Stimulated activated effector memory CD8-positive, alpha-beta T cell treated with anti-CD3 and anti-CD28 coated beads, Interleukin-12 subunit alpha, Interleukin-12 subunit beta, amount 100 ng/mL, for 72 hours (primary cell): ENCODE results near the gene CCNI2.
A peak's percentile ranks its signal among the peaks of the same experiment; 100 is the strongest.

Experiments
- ATAC-seq: fragments of 150-1000 bp; cut with Tn5 transposase; 2 replicates; pipeline ENCODE4 v1.10.0; 2021
- DNase-seq, 2 donors: peaks; one replicate each; pipeline ENCODE4 v3.0.0; 2021 to 2022; ENCODE audit warnings: low spot score in 2 of 2
- H3K27ac Mint-ChIP-seq: one replicate; pipeline ENCODE4 v1.8.0; 2022; ENCODE audit warnings: mild to moderate bottlenecking, mixed read lengths
- H3K36me3 Mint-ChIP-seq: one replicate; pipeline ENCODE4 v1.8.0; 2022; ENCODE audit warnings: mild to moderate bottlenecking, mixed read lengths
- H3K4me1 Mint-ChIP-seq: one replicate; pipeline ENCODE4 v1.8.0; 2022; ENCODE audit warnings: mixed read lengths
- H3K4me3 Mint-ChIP-seq: one replicate; pipeline ENCODE4 v1.8.0; 2022; ENCODE audit warnings: mild to moderate bottlenecking, mixed read lengths
- H3K9me3 Mint-ChIP-seq: one replicate; pipeline ENCODE4 v1.8.0; 2022; ENCODE audit warnings: mixed read lengths

The CCNI2 gene

DNA sequence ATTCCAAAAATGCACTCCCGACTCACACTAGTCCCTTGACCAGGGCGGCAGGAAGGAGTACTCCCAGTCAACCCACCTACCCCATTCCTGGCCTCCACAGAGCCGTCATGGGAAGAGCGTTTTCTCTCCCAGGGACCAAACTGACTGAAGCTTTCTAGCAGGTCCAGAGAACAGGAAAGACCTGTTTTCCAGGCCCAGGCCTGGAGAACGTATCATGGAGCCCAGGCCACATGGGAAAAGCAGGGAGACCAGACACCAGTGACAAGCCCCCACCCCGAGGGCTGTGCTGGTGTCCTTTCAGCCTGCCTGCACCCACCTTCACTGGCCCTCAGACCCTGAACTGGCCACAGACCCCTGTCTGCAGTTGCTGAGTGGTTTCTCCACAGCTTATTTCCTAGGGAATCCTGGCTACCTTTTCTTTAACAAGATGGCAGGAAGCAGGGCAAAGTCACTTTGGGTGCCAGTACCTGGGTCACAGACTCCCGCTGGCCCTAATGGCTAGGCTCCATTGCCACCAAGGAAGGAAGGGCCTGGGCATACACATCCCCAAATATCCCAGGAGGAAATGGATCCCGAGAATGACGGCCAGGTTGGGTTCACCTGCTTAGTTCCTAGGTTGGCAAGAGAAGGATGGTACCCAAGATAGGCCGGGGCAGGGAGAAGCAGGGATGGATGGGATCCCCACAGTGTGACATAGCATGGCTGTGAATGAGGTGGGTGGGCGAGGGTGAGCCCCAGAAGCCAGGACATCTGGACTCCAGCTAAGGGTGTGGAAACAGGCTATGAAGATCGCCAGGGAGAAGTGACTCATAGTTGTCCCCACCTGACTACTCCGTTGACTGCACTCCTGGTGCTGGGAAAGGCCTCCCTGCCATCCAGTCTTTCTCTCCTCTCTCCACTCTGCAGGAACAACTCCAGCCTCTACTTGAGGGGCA is 12.2 kb downstream of the CCNI2 start:
- Mint-ChIP-seq H3K9me3 (no peaks in the 10 kb centered on the region), H3K27ac (no peak overlapping the region), H3K36me3 (peaks cover 34% of the 10 kb centered on the region), H3K4me3 (no peak overlapping the region), H3K4me1 (peaks cover 10% of the 10 kb centered on the region)
- ATAC-seq (no peak), DNase-seq (no peak)

GRCh38 chr5:132760049-132760420 is 12.8 kb downstream of the CCNI2 start:
- H3K27ac Mint-ChIP-seq, result peak overlapping the region; percentile 83
- ATAC-seq (no peak), DNase-seq (no peak)
- H3K9me3 Mint-ChIP-seq, result no peaks in the 10 kb centered on the region
- H3K36me3 Mint-ChIP-seq, result peaks cover 32% of the 10 kb centered on the region
- no peak overlapping the region for H3K4me3 Mint-ChIP-seq
- peaks cover 4% of the 10 kb centered on the region for H3K4me1 Mint-ChIP-seq

- Mint-ChIP-seq H3K9me3 (no peaks in the 10 kb centered on the region), H3K27ac (peak overlapping the region; percentile 83), H3K4me3 (no peak overlapping the region), H3K4me1 (no peaks in the 10 kb centered on the region), H3K36me3 (peaks cover 32% of the 10 kb centered on the region)
- DNase-seq, result no peak
- no peak for ATAC-seq
Observed at GRCh38 chr5:132760601-132761317, 13.5 kb downstream of the CCNI2 start.

GRCh38 chr5:132761321-132762240 is 14.4 kb downstream of the CCNI2 start:
- no peak for ATAC-seq

DNA sequence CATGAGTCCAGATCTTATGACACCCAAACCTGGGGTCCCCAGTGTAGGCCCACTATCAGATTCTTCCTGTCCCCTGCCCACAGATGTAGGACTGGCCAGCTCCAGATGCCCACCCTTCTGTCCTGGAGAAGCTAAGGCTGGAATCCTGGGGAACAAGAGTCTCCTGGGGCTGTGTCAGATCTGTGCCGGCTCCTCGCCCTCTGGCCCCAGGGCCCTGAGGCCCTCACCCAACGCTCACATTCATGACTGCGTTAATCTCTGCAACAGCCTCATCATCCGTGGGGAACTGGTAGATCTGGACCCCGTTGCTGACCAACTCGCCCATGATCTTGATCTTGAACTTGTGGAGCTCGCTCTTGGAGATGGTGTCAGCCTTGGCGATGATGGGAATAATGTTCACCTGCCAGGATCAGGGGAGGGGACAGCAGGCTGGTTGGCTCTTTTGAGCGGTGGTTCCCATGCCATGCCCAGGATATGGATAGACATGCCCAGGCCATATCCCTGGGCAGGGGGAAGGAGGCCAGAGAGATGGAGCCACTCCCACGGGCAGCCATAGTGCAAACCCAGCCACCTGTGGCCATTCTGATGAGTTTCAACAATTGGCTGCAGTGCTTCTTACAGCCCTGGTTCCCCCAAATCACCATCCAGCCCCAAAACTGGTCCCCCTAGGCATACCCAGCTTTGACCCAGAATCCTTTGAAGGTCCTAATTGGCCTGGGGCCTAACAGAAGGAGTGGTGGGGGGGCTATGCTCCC is 15.2 kb downstream of the CCNI2 start:
- H3K36me3 Mint-ChIP-seq, result peaks cover 32% of the 10 kb centered on the region
- ATAC-seq, result no peak
- no peaks in the 10 kb centered on the region for H3K4me1 Mint-ChIP-seq
- H3K9me3 Mint-ChIP-seq, result no peaks in the 10 kb centered on the region
- H3K4me3 Mint-ChIP-seq, result no peak overlapping the region
- DNase-seq, result no peak
- H3K27ac Mint-ChIP-seq, result peak overlapping the region; percentile 33

More at GRCh38 chr5:132761321-132762240, 14.4 kb downstream of the CCNI2 start:
- H3K36me3 Mint-ChIP-seq, result peaks cover 32% of the 10 kb centered on the region
- H3K4me3 Mint-ChIP-seq, result no peak overlapping the region
- peak overlapping the region; percentile 83 for H3K27ac Mint-ChIP-seq
- H3K4me1 Mint-ChIP-seq, result no peaks in the 10 kb centered on the region
- no peaks in the 10 kb centered on the region for H3K9me3 Mint-ChIP-seq
- no peak for DNase-seq

- Mint-ChIP-seq H3K27ac (peak overlapping the region; percentile 33), H3K4me1 (no peaks in the 10 kb centered on the region), H3K4me3 (no peak overlapping the region), H3K36me3 (peaks cover 30% of the 10 kb centered on the region), H3K9me3 (no peaks in the 10 kb centered on the region)
- DNase-seq, result no peak
- ATAC-seq, result no peak
Observed at GRCh38 chr5:132763181-132764036, 16.2 kb downstream of the CCNI2 start.

- no peak overlapping the region for H3K27ac Mint-ChIP-seq
- H3K4me3 Mint-ChIP-seq, result no peak overlapping the region
- ATAC-seq (no peak), DNase-seq (no peak)
- H3K4me1 Mint-ChIP-seq, result no peaks in the 10 kb centered on the region
- H3K36me3 Mint-ChIP-seq, result peaks cover 24% of the 10 kb centered on the region
- H3K9me3 Mint-ChIP-seq, result no peaks in the 10 kb centered on the region
Observed at GRCh38 chr5:132764051-132764450, 16.8 kb downstream of the CCNI2 start.

- ATAC-seq (no peak), DNase-seq (no peak)
- H3K4me1 Mint-ChIP-seq, result no peaks in the 10 kb centered on the region
- peak overlapping the region; percentile 40 for H3K27ac Mint-ChIP-seq
- peaks cover 24% of the 10 kb centered on the region for H3K36me3 Mint-ChIP-seq
- H3K4me3 Mint-ChIP-seq, result no peak overlapping the region
- no peaks in the 10 kb centered on the region for H3K9me3 Mint-ChIP-seq
Observed at GRCh38 chr5:132764671-132765238, 17.5 kb downstream of the CCNI2 start.

DNA sequence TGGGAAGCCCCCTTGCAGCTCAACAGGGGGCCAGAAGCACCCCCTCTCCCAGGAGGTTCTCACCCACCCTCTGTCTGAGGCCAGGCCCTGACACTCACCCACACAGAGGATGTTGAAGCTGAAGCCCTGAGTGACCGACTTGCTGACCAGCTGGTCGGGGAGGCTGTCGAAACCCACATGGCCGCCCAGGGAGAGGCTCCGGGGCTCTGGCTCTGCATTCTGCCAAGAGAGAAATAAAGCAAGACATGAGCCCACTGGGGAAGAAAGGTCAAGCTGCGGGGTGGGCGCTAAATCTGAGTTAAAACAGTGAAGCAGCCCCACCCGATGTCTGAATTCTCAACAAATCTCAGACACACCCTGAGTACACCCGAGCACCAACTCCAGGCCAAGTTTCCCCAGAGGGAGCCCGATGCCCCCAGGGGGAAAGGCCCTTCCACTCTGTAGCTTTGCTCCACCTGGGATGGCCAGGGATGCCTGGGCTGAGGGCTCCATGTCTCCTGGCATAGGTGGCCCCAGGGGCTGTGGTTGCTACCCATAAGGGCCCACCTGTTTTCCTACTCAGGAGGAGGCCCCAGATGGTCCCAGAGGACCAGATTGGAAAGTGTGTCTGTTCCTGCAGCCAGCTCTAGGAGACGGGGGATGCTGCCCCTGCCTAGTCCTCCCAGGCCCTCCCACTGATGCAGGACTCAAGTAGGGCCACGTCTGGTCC is 18.2 kb downstream of the CCNI2 start:
- H3K36me3 Mint-ChIP-seq, result peaks cover 20% of the 10 kb centered on the region
- no peak overlapping the region for H3K4me3 Mint-ChIP-seq
- no peaks in the 10 kb centered on the region for H3K4me1 Mint-ChIP-seq
- no peak for ATAC-seq
- DNase-seq, result no peak
- no peaks in the 10 kb centered on the region for H3K9me3 Mint-ChIP-seq
- H3K27ac Mint-ChIP-seq, result peak overlapping the region; percentile 40

DNA sequence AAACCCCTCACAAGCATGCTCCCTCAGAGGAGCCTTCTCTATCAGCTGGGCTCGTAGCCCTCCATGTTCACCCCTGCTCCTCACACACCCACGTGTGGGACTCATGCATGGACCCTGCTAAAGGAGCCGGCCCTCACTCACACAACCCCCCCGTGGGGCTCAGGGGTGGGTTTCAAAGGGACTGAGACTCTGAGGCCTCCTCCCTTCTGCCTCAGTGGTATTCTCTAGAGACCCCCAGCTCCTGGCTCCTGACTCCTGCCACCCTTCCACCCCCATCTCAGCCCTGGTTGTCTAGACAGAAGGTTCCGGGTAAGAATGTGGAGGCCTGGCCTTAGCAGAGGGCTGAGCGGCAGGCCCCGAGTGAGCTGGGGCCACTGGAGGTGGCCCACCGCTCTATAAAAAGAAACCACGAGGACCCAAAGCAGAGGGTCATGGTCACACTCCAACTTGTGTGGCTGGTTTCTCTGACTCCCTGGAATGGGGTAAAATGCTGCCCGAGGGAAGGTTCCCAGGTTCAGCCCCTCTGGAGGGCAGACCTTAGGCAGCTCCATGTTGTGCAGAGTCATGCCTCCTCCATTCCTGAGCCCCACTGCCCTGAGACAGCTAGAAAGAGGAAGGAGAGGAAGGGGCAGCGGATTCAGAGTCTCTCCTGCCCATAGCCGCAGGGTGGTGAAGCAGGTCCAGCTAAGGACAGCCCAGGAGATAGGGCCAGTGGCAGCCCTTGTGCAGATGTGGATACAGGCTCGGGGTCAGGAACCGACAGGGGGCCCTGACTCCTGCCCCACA is 19.0 kb downstream of the CCNI2 start:
- Mint-ChIP-seq H3K4me3 (no peak overlapping the region), H3K27ac (peak overlapping the region; percentile 23), H3K36me3 (peaks cover 13% of the 10 kb centered on the region), H3K9me3 (no peaks in the 10 kb centered on the region), H3K4me1 (no peaks in the 10 kb centered on the region)
- DNase-seq, result no peak
- no peak for ATAC-seq

GRCh38 chr5:132766806-132767055 is 19.5 kb downstream of the CCNI2 start:
- ATAC-seq (no peak), DNase-seq (no peak)
- Mint-ChIP-seq H3K9me3 (no peaks in the 10 kb centered on the region), H3K4me1 (no peaks in the 10 kb centered on the region), H3K36me3 (peaks cover 8% of the 10 kb centered on the region), H3K4me3 (no peak overlapping the region), H3K27ac (no peak overlapping the region)

DNA sequence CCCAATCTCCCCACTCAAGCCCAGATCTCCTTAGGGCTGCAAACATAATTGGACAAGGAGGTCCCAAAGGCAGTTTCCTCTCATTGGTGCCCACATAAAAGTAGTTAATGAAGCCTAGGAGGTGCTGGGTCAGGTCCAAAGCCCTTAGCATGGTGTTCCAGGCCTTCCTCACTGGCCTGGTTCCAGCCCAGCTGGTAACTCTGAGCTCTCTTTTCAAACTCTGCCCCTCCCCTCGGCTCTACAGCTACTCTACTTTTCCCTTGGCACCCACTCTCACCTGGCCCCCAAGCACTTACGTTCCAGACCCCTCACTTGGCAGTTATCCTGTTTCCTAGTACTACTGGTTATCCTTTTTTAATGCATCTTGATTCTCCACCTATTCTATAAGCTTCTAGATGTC is 19.9 kb downstream of the CCNI2 start:
- Mint-ChIP-seq H3K4me3 (no peak overlapping the region), H3K36me3 (peaks cover 7% of the 10 kb centered on the region), H3K4me1 (peaks cover under 1% of the 10 kb centered on the region), H3K27ac (no peak overlapping the region), H3K9me3 (no peaks in the 10 kb centered on the region)
- DNase-seq (no peak), ATAC-seq (no peak)

DNA sequence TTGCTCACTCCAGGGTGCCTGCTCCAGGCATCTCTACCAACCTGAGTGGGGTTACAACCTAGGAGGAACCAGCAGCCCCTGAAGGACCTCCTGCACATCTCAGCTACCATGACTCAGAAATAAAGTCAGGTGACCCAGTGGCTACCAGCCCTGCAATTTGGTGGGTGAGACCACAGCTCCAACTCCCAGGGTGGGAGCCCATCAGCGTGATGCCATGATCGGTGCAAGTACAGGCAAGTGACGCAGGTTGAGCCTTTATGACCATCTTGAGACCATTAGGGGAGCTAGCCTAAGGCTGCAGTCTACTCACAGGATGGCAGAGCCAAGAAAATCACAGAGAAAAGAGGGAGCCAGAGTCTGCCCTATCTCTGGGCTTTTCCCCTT is 21.3 kb downstream of the CCNI2 start:
- DNase-seq (no peak), ATAC-seq (no peak)
- Mint-ChIP-seq H3K4me1 (peaks cover 9% of the 10 kb centered on the region), H3K4me3 (no peak overlapping the region), H3K36me3 (peaks cover 7% of the 10 kb centered on the region), H3K9me3 (no peaks in the 10 kb centered on the region), H3K27ac (no peak overlapping the region)
